Peyer's patch (tissue), 4 donors: ENCODE results near the gene AGBL4. TPM values are rescaled to one million over a fixed set of nuclear protein-coding genes. Genes with fewer than 3 reads are reported as not detected.

Experiments
- DNase-seq, 3 donors: peaks; one replicate each; pipeline ENCODE4 v3.0.0-alpha.2; 2017 to 2019
- H3K27ac ChIP-seq, 4 donors: fragments of 200-600 bp; sonication (generic); one replicate each; pipeline ENCODE4 v1.5.1; 2016 to 2019
- H3K27me3 ChIP-seq, 2 donors: fragments of 200-600 bp; sonication (generic); one replicate each; pipeline ENCODE4 v1.5.1; 2019
- H3K36me3 ChIP-seq, 3 donors: fragments of 200-600 bp; sonication (generic); one replicate each; pipeline ENCODE4 v1.5.1; 2016 to 2019
- H3K4me1 ChIP-seq, 4 donors: fragments of 200-600 bp; sonication (generic); one replicate each; pipeline ENCODE4 v1.5.1; 2016 to 2019
- H3K4me3 ChIP-seq, 4 donors: fragments of 200-600 bp; sonication (generic); 1 replicate in 3 of 4; 2 replicates in 1 of 4; pipeline ENCODE4 v1.5.1; 2016 to 2019; ENCODE audit warnings: mild to moderate bottlenecking in 1 of 4
- H3K9me3 ChIP-seq, 4 donors: fragments of 200-600 bp; sonication (generic); one replicate each; pipeline ENCODE4 v1.5.1; 2016 to 2019; ENCODE audit warnings: mild to moderate bottlenecking in 1 of 4
- POLR2A ChIP-seq, 2 donors: fragments of 450-650 bp; IDR thresholded peaks; one replicate each; pipeline ENCODE4 v1.5.1; 2017; ENCODE audit warnings: antibody characterized with exemption in 2 of 2, mild to moderate bottlenecking in 2 of 2, moderate library complexity in 2 of 2
- total RNA-seq, 4 donors: library from RNA; depleted of rRNA; stranded (reverse); fragments of >200 nt; gene quantifications; one replicate each; pipeline ENCODE4 v1.1.0, GENCODE V29; 2016
- TF ChIP-seq, protein P1 (sequence below), 6 experiments: fragments of 450-650 bp in 4 of 6; fragments of 200-600 bp in 2 of 6; sonication (generic) in 1 of 6; IDR thresholded peaks; one replicate each; pipeline ENCODE4 v1.5.1; 2017 to 2019; ENCODE audit warnings: antibody characterized with exemption in 6 of 6, mild to moderate bottlenecking in 3 of 6, moderate library complexity in 1 of 6

The AGBL4 gene
- total RNA-seq, 4 donors from 2014 or later, result 2.5 TPM; not detected in 3

DNA sequence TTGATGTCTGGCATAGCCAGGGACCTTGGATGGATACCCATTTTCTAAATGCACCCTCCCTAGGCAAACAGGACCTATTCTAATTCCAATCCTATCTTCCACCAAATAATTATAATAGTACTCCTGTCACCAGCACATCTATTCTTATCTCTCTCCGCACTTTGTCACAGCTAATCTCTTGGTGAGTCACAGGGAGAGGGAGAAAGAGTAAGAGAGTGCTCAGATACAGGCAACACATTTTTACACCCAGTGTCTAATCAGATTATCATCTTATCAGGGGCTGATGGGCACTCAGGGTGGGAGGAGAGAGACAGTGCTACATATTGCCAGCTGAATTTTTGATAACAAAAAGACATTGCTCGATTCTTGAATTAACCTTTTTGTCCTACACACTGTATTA lies 972.1 kb downstream of the AGBL4 start:
- Histone ChIP-seq H3K27ac (no peak overlapping the region), H3K9me3 (no peaks in the 10 kb centered on the region), H3K27me3 (no peaks in the 10 kb centered on the region), H3K36me3 (no peaks in the 10 kb centered on the region), H3K4me3 (no peak overlapping the region), H3K4me1 (no peaks in the 10 kb centered on the region)
- no peak for DNase-seq
- TF ChIP-seq, protein P1, sequence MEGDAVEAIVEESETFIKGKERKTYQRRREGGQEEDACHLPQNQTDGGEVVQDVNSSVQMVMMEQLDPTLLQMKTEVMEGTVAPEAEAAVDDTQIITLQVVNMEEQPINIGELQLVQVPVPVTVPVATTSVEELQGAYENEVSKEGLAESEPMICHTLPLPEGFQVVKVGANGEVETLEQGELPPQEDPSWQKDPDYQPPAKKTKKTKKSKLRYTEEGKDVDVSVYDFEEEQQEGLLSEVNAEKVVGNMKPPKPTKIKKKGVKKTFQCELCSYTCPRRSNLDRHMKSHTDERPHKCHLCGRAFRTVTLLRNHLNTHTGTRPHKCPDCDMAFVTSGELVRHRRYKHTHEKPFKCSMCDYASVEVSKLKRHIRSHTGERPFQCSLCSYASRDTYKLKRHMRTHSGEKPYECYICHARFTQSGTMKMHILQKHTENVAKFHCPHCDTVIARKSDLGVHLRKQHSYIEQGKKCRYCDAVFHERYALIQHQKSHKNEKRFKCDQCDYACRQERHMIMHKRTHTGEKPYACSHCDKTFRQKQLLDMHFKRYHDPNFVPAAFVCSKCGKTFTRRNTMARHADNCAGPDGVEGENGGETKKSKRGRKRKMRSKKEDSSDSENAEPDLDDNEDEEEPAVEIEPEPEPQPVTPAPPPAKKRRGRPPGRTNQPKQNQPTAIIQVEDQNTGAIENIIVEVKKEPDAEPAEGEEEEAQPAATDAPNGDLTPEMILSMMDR (IDR thresholded peaks at IDR 0.05), result no peak
- no peak for TF ChIP-seq POLR2A (IDR thresholded peaks at IDR 0.05)

DNA sequence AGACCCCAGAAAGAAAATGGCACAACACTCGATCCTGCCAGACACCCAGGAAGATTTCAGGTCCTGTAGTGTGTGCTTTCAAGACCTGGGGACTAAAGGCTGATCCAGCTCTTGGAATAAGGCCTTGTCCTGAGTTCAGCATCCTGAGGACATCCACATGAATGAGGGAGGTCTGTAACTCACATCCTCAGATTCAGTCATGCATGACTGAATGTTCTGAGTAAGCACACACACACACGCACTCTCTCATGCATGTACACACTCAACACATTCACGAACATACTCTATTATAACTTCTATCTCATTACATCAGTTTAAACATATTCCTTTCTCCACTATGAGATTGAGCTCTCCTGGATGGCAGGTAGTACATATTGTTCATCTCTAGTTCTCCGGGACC lies 973.7 kb downstream of the AGBL4 start:
- H3K27me3 ChIP-seq, result no peaks in the 10 kb centered on the region
- TF ChIP-seq, protein P1 (IDR thresholded peaks at IDR 0.05), result no peak
- no peak for TF ChIP-seq POLR2A (IDR thresholded peaks at IDR 0.05)
- no peaks in the 10 kb centered on the region for H3K9me3 ChIP-seq
- no peak overlapping the region for H3K27ac ChIP-seq
- H3K4me1 ChIP-seq, result no peaks in the 10 kb centered on the region
- H3K4me3 ChIP-seq, result no peak overlapping the region
- H3K36me3 ChIP-seq, result no peaks in the 10 kb centered on the region
- DNase-seq, result no peak

DNA sequence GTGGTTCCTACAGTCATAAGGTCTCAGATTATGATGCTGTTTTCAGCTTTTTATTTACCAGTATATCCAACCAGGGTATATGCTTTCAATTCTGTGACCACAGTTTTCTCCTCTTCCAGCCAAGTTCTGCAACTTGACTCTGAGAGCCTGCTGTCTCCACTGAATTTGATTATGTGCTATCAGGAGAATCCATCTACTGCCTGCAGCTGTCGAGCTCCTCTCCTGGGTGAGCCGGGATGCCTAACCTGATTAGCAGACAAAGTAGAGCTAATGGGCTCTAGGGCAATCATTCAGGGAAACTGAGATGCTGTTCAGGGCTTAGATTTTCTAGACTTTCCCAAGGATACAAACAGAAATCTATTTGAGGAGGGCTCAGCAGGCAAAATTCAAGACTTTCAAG lies 975.6 kb downstream of the AGBL4 start:
- TF ChIP-seq, protein P1 (IDR thresholded peaks at IDR 0.05), result no peak
- no peak for TF ChIP-seq POLR2A (IDR thresholded peaks at IDR 0.05)
- H3K9me3 ChIP-seq, result no peaks in the 10 kb centered on the region
- H3K27me3 ChIP-seq, result no peaks in the 10 kb centered on the region
- no peak overlapping the region for H3K4me3 ChIP-seq
- DNase-seq, result no peak
- no peaks in the 10 kb centered on the region for H3K4me1 ChIP-seq
- no peak overlapping the region for H3K27ac ChIP-seq
- H3K36me3 ChIP-seq, result no peaks in the 10 kb centered on the region

DNA sequence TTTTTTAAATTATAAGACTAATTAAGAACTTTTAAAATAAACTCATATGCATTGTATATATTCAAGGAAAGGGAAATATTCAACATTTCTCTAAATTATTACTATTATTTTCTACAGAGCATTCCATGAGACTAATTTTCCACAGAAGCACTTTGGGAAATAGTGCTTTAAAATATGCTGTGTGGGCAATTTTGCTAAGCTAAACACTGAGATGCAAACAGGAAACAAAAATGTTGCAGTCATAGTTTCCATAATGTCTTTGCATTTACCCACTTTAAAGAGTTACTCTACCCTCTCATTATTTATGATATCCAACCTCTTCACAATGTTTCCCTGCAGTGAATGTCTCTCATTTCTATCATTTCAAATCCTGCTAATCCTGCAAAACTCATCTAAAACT lies 977.4 kb downstream of the AGBL4 start:
- DNase-seq, result no peak
- H3K4me3 ChIP-seq, result no peak overlapping the region
- no peaks in the 10 kb centered on the region for H3K27me3 ChIP-seq
- no peak overlapping the region for H3K27ac ChIP-seq
- no peaks in the 10 kb centered on the region for H3K9me3 ChIP-seq
- H3K4me1 ChIP-seq, result no peaks in the 10 kb centered on the region
- no peaks in the 10 kb centered on the region for H3K36me3 ChIP-seq
- TF ChIP-seq, protein P1 (IDR thresholded peaks at IDR 0.05), result no peak
- no peak for TF ChIP-seq POLR2A (IDR thresholded peaks at IDR 0.05)

DNA sequence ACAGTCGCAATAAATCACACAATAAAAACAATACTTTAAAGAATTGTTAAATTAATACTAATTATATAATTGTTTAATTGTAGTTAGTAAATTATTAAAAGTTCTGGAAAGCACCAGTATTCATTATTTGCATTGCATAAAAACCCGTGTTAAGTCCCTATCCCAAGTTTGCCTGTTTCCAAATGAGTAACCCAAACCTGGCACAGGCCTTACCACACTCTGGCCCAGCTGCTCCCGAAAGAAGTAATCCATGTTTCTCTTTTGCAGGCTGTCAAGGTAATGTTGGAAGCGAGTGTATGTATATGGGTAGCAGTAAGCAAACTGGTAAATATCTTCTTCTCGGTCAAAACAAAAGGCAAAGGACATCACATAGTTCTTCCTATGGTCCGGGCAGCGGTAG lies 978.4 kb downstream of the AGBL4 start:
- no peak overlapping the region for H3K27ac ChIP-seq
- no peak for TF ChIP-seq POLR2A (IDR thresholded peaks at IDR 0.05)
- TF ChIP-seq, protein P1 (IDR thresholded peaks at IDR 0.05), result no peak
- no peak overlapping the region for H3K4me3 ChIP-seq
- H3K4me1 ChIP-seq, result no peaks in the 10 kb centered on the region
- no peaks in the 10 kb centered on the region for H3K9me3 ChIP-seq
- DNase-seq, result no peak
- no peaks in the 10 kb centered on the region for H3K36me3 ChIP-seq
- no peaks in the 10 kb centered on the region for H3K27me3 ChIP-seq

DNA sequence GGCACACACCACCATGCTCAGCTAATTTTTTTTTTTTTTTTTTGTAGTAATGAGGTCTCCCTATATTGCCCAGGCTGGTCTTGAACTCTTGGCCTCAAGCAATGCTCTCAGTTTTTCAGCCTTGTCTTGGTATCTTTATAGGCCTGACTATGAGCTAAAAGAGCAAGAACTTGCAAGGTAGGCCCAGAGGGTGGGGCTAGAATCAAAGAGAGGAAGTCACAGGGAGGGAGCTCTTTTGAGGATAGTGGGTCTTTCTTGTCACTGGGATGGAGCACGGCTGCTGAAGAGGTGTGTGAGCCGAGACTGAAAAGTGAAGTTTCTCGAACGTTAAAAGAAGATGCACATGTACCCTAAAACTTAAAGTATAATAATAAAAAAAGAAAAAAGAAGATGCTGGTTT lies 987.1 kb downstream of the AGBL4 start:
- no peak for TF ChIP-seq POLR2A (IDR thresholded peaks at IDR 0.05)
- TF ChIP-seq, protein P1 (IDR thresholded peaks at IDR 0.05), result no peak
- Histone ChIP-seq H3K27me3 (no peaks in the 10 kb centered on the region), H3K4me1 (no peaks in the 10 kb centered on the region), H3K9me3 (no peaks in the 10 kb centered on the region), H3K27ac (no peak overlapping the region), H3K36me3 (no peaks in the 10 kb centered on the region), H3K4me3 (no peak overlapping the region)
- no peak for DNase-seq
